HFFc6 (cell line): ENCODE results near the gene PLA1A. TPM values are rescaled to one million over a fixed set of nuclear protein-coding genes. Genes with fewer than 3 reads are reported as not detected.
"Not testable (repeated sequence)": the region's sequence is repeated elsewhere in the genome, so short reads cannot be mapped to it uniquely, and the experiment has no call there.

ENCODE experiments used
- DNase-seq: peaks from one replicate; pipeline ENCODE4 v3.0.0-alpha.2; 2018
- H3K27ac Mint-ChIP-seq: 2 replicates; pipeline ENCODE4 v1.8.0; 2020; ENCODE audit warnings: mild to moderate bottlenecking, mixed read lengths
- H3K27me3 Mint-ChIP-seq: 2 replicates; pipeline ENCODE4 v1.8.0; 2021; ENCODE audit warnings: mild to moderate bottlenecking, moderate library complexity, mixed read lengths; ENCODE audit not compliant: insufficient read depth
- H3K36me3 Mint-ChIP-seq: 2 replicates; pipeline ENCODE4 v1.8.0; 2021; ENCODE audit warnings: low read depth, mixed read lengths
- H3K4me1 Mint-ChIP-seq: 2 replicates; pipeline ENCODE4 v1.8.0; 2020; ENCODE audit warnings: low read depth, mixed read lengths
- H3K4me3 Mint-ChIP-seq: 2 replicates; pipeline ENCODE4 v1.8.0; 2020; ENCODE audit warnings: mild to moderate bottlenecking, moderate library complexity, mixed read lengths
- H3K9me3 Mint-ChIP-seq: 2 replicates; pipeline ENCODE4 v1.8.0; 2020; ENCODE audit warnings: mild to moderate bottlenecking, mixed read lengths
- total RNA-seq, 6 experiments: library from RNA; stranded (reverse); fragmentation: NEBNext Ultra II Directional; extraction: Animal tissue kit (Norgen Biotek cat#: 25700); gene quantifications; 2 replicates in 1 of 6; 3 replicates in 5 of 6; pipeline ENCODE4 v1.2.3, GENCODE V29; 2021
- TF ChIP-seq, protein P1 (sequence below): fragments of 200-600 bp; sonication (generic); IDR thresholded peaks from 2 replicates; pipeline ENCODE4 v1.5.0; 2021; ENCODE audit warnings: antibody characterized with exemption, mild to moderate bottlenecking

Gene PLA1A
- total RNA-seq, 6 experiments from 2014 or later, result not detected

DNA sequence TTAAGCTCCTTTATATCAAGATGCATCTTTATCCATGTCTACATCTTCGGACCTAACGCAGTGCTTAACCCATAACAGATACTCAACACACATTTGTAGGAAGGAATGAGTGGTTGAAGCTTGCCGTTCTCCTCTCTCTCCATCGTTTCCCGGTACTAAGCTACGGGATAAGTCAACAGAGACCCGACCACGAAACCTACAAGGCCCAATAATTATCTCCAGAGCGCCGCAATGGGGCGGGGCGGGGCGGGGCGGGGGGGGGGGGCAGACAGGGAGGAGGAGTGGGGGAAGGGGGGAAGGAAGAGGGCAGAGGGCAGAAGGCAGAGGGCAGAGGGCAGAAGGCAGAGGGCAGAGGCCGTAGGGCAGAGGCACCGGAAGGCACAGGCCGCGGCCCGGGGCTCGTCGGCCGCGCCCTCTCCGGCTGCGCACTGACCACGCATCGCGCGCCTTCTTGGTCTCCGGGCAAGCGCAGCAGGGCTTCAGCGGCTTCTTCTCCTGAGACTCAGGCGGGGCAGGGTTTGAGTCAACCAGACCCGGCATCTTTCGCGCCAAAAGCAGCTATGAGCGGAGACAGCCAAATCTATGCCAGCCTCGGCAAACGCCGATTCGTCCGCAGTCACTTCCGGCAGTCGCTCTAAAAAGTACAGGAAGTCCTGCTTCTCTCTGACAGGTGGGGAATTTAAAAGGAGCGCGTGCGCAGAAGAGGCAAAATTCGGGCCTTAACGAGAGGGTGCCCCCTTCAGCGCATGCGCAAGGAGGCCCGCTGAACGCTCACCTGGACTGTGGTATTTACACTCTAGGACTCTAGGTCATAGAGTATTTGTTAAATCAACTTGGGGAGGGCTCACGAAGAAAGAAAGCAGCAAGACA is 79.3 kb downstream of the PLA1A start, which contains the start of gene COX17:
COX17 (minus strand) TSS at position 636 of the 870 bp plus-strand sequence; CDS start at position 540, 96 bp downstream.
- peaks cover 28% of the 10 kb centered on the region for H3K4me1 Mint-ChIP-seq
- H3K27me3 Mint-ChIP-seq, result peaks cover 2% of the 10 kb centered on the region; the same call in 1 of the 2 replicates
- H3K27ac Mint-ChIP-seq, result peak within 1 kb of the TSS; percentile 94
- TF ChIP-seq, protein P1, sequence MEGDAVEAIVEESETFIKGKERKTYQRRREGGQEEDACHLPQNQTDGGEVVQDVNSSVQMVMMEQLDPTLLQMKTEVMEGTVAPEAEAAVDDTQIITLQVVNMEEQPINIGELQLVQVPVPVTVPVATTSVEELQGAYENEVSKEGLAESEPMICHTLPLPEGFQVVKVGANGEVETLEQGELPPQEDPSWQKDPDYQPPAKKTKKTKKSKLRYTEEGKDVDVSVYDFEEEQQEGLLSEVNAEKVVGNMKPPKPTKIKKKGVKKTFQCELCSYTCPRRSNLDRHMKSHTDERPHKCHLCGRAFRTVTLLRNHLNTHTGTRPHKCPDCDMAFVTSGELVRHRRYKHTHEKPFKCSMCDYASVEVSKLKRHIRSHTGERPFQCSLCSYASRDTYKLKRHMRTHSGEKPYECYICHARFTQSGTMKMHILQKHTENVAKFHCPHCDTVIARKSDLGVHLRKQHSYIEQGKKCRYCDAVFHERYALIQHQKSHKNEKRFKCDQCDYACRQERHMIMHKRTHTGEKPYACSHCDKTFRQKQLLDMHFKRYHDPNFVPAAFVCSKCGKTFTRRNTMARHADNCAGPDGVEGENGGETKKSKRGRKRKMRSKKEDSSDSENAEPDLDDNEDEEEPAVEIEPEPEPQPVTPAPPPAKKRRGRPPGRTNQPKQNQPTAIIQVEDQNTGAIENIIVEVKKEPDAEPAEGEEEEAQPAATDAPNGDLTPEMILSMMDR, result no peak
- H3K36me3 Mint-ChIP-seq, result peaks cover 4% of the 10 kb centered on the region; the same call in 1 of the 2 replicates
- DNase-seq, result peak; percentile 96
- H3K4me3 Mint-ChIP-seq, result peak within 1 kb of the TSS; percentile 97
- H3K9me3 Mint-ChIP-seq, result no peaks in the 10 kb centered on the region

- Mint-ChIP-seq H3K9me3 (no peaks in the 10 kb centered on the region), H3K4me1 (peaks cover 28% of the 10 kb centered on the region), H3K27ac (peak overlapping the region; percentile 94), H3K4me3 (peak overlapping the region; percentile 97), H3K27me3 (peaks cover 2% of the 10 kb centered on the region; the same call in 1 of the 2 replicates), H3K36me3 (peaks cover 4% of the 10 kb centered on the region; the same call in 1 of the 2 replicates)
- TF ChIP-seq, protein P1, result no peak
- DNase-seq, result no peak
These were observed 79.9 kb downstream of the PLA1A start for GRCh38 chr3:119677641-119677934.

DNA sequence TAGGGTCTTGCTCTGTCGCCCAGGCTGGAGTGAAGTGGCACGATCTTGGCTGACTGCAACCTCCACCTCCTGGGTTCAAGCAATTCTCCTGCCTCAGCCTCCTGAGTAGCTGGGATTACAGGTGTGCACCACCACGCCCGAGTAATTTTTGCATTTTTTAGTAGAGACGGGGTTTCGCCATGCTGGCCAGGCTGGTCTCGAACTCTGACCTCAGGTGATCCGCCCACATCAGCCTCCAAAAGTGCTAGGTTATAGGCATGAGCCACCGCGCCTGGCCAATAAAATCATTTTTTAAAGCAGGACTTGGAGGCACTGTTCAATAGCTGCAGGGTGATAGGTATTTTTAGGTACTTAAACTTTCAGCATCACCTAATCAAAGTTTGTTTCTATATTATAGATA is 80.5 kb downstream of the PLA1A start:
- not testable (repeated sequence) for DNase-seq, H3K36me3 Mint-ChIP-seq, H3K27me3 Mint-ChIP-seq, H3K27ac Mint-ChIP-seq, H3K4me3 Mint-ChIP-seq, H3K9me3 Mint-ChIP-seq
- H3K4me1 Mint-ChIP-seq, result peaks cover 28% of the 10 kb centered on the region

Other genes starting within 250 kb of the PLA1A start
- gene TMEM39A, start 134.3 kb upstream of the PLA1A start, total RNA-seq, result 10 to 100 TPM; 47.3 to 58.8 (median 55.5) TPM
- 10 to 100 TPM; 18.7 to 26.9 (median 20.4) TPM for gene POGLUT1, start 128.9 kb upstream of the PLA1A start, total RNA-seq
- 100 to 1,000 TPM; 111 to 125 (median 112) TPM for gene TIMMDC1, start 99.3 kb upstream of the PLA1A start, total RNA-seq
- gene CD80, start 38.3 kb upstream of the PLA1A start, total RNA-seq, result not detected
- gene ADPRH, start 18.4 kb upstream of the PLA1A start, total RNA-seq, result 1 to 10 TPM in 2 of 6 experiments, under 1 TPM in 4; 0.10 to 1.8 (median 0.19) TPM
- under 1 TPM in 4 of 6 experiments, not detected in 2; 0.14 to 0.98 (median 0.70) TPM for gene POPDC2, start 62.7 kb downstream of the PLA1A start, total RNA-seq
- gene COX17, start 79.5 kb downstream of the PLA1A start, total RNA-seq, result 10 to 100 TPM; 28.9 to 41.0 (median 35.2) TPM
- gene CFAP91, start 105.1 kb downstream of the PLA1A start, total RNA-seq, result not detected
- gene NR1I2, start 184.2 kb downstream of the PLA1A start, total RNA-seq, result not detected